K562 (cell line): ENCODE measurements around the gene SKIC3.

Source experiments
- E2F3 ChIP-seq: fragments of 250-450 bp; sonication (Bioruptor Pico); IDR thresholded peaks from 2 replicates; pipeline ENCODE4 v1.4.0; 2020; ENCODE audit warnings: mild to moderate bottlenecking
- HIVEP1 ChIP-seq: fragments of 250-450 bp; sonication (Bioruptor Pico); IDR thresholded peaks from 2 replicates; pipeline ENCODE4 v1.4.0; 2020; ENCODE audit warnings: mild to moderate bottlenecking
- NRF1 ChIP-seq, 2 experiments: fragments of 450-650 bp; IDR thresholded peaks in 1 of 2; conservative IDR thresholded peaks in 1 of 2; 2 replicates each; pipeline ENCODE4 v1.6.1; 2014; ENCODE audit warnings: mild to moderate bottlenecking in 2 of 2
- SLC30A9 ChIP-seq: fragments of 250-450 bp; sonication (Bioruptor Pico); IDR thresholded peaks from 2 replicates; pipeline ENCODE4 v1.8.0; 2022; ENCODE audit warnings: mild to moderate bottlenecking, moderate library complexity

DNA sequence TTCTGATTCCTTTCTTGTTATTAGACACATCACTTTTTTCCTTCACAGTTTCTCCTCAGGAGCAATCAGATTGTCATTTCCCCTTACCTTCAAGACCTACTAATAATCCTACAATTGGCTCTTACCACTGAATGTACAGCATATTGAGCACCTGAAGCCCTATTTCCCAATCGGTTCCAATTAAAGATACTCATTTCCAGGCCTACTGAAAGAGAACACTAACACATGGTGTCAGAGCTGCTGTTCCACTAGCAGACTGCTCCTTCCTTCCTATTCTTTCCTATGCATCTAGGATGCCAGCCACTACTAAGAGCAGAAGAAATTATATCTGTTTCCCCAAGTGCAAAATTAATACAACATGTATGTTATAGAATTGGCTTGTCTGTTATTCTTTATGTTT is 34.6 kb downstream of the SKIC3 start:
- TF ChIP-seq NRF1 (conservative IDR thresholded peaks at IDR 0.05 in 1 of 2, IDR thresholded peaks at IDR 0.05 in 1 of 2), result no peak
- TF ChIP-seq SLC30A9 (CRISPR knock-in tag), result no peak
- TF ChIP-seq HIVEP1 (CRISPR knock-in tag), result no peak
- TF ChIP-seq E2F3 (CRISPR knock-in tag), result no peak
